ENCODE results near the gene GET4.

GET4 gene

GRCh38 chr7:856444-857095 is 19.8 kb upstream of the GET4 start:
- TF ChIP-seq, protein P1, sequence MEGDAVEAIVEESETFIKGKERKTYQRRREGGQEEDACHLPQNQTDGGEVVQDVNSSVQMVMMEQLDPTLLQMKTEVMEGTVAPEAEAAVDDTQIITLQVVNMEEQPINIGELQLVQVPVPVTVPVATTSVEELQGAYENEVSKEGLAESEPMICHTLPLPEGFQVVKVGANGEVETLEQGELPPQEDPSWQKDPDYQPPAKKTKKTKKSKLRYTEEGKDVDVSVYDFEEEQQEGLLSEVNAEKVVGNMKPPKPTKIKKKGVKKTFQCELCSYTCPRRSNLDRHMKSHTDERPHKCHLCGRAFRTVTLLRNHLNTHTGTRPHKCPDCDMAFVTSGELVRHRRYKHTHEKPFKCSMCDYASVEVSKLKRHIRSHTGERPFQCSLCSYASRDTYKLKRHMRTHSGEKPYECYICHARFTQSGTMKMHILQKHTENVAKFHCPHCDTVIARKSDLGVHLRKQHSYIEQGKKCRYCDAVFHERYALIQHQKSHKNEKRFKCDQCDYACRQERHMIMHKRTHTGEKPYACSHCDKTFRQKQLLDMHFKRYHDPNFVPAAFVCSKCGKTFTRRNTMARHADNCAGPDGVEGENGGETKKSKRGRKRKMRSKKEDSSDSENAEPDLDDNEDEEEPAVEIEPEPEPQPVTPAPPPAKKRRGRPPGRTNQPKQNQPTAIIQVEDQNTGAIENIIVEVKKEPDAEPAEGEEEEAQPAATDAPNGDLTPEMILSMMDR (conservative IDR thresholded peaks at IDR 0.05): no peak
- TF ChIP-seq ZFX (IDR thresholded peaks at IDR 0.05): no peak
- no peak overlapping the region for H3K27ac ChIP-seq

DNA sequence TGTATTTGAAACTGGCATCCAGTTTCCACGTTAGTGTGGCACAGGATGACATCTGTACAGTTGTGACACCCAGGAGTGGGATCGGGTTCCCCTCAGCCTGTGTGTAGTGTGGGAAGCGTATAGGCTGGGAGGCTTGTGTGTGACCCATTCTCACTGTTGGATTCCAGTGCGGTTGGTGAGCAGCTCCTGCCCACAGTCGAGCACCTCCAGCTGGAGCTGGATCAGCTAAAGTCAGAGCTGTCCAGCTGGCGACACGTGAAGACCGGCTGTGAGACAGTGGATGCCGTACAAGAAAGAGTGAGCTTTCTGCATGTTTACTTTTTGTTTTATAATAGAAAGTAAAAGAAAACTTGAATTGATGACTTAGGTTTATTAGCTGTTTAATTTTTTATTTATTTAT is 18.7 kb upstream of the GET4 start:
- TF ChIP-seq, protein P1 (conservative IDR thresholded peaks at IDR 0.05): no peak
- no peak for TF ChIP-seq ZFX (IDR thresholded peaks at IDR 0.05)
- no peak overlapping the region for H3K27ac ChIP-seq

DNA sequence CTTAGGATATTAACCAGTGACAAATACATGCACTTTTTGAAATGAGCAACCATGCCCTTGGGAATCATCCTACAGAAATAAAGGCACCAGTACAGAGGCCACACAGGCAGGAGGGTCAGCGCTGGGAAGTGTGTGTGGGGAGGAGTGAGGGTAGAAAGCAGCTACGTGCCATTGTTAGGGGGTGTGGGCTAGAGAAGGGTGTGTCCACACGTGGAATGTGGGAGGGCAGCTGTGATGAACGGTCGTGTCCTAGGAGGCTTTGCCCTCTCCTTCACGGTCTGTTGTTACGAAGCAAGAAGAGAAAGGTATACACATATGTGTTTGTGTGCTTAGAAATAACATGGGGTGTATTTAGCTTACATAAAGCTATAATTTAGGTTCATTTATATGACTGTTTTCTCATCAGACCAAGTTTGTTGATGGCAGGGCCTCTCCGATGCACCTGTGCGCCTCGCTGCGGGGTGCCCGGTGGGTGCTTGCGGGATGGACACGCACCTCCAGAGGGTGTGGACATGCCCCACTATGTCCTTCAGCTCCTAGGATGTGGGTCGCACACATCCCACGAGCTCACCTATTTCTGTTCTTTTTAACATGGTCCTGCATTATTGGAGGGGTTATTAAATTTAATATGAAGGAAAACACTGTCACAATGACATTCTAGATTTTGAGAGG is 16.9 kb upstream of the GET4 start:
- TF ChIP-seq ZFX (IDR thresholded peaks at IDR 0.05): no peak

DNA sequence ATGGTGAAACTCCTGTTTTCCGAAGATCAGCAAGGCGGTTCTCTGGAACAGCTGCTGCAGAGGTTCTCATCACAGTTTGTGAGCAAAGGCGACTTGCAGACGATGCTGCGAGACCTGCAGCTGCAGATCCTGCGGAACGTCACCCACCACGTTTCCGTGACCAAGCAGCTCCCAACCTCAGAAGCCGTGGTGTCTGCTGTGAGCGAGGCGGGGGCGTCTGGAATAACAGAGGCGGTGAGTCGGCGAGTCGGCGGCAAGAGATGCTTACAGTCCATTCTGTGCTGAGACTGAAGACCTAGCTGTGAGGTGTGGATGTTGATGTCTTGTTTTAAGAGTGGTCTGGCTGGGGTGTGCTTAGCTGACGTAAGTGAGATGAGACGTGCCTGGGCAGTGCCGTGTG is 16.2 kb upstream of the GET4 start:
- TF ChIP-seq ZFX (IDR thresholded peaks at IDR 0.05): no peak
- TF ChIP-seq, protein P1 (conservative IDR thresholded peaks at IDR 0.05): no peak
- no peak overlapping the region for H3K27ac ChIP-seq

More for the DNA sequence above, 16.9 kb upstream of the GET4 start:
- no peak overlapping the region for H3K27ac ChIP-seq

DNA sequence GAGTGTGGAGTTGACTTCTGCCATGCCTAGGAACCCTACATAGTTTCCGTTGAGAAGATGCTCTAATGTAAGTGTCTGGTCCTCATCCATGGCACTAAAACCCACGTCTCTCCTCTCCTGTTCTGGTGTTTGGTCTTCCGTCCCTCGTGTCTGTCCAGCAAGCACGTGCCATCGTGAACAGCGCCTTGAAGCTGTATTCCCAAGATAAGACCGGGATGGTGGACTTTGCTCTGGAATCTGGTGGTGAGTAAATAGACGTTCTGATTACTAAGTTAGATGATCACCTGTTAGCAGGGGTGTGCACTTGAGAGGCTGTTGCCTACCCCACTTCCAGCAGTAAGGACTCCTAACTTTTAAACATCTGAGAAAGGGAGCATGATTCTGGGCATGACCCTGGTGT is 15.1 kb upstream of the GET4 start:
- no peak for TF ChIP-seq ZFX (IDR thresholded peaks at IDR 0.05)
- TF ChIP-seq, protein P1 (conservative IDR thresholded peaks at IDR 0.05): no peak
- no peak overlapping the region for H3K27ac ChIP-seq

GRCh38 chr7:862157-862556 is 14.2 kb upstream of the GET4 start:
- H3K27ac ChIP-seq: no peak overlapping the region
- no peak for TF ChIP-seq ZFX (IDR thresholded peaks at IDR 0.05)
- TF ChIP-seq, protein P1 (conservative IDR thresholded peaks at IDR 0.05): no peak

DNA sequence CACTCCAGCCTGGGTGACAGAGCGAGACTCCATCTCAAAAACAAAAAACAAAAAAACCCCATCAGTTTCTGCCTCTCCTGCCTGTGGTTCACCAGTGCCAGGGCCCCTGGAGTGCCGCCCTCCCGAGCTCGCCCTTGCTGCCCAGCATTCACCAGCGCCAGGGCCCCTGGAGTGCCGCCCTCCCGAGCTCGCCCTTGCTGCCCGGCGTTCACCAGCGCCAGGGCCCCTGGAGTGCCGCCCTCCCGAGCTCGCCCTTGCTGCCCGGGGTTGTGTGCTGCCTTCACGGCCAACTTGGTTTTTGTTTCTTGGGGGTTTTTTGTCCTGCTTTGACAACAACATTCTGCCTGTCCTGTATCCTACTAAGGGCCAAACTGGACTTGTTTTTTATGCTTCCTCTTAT is 13.2 kb upstream of the GET4 start:
- TF ChIP-seq, protein P1 (conservative IDR thresholded peaks at IDR 0.05): no peak
- TF ChIP-seq ZFX (IDR thresholded peaks at IDR 0.05): no peak
- no peak overlapping the region for H3K27ac ChIP-seq

GRCh38 chr7:865921-866320 is 10.4 kb upstream of the GET4 start:
- TF ChIP-seq, protein P1 (conservative IDR thresholded peaks at IDR 0.05): no peak
- TF ChIP-seq ZFX (IDR thresholded peaks at IDR 0.05): no peak
- peak overlapping the region; percentile 95; the same call in 1 of the 2 replicates for H3K27ac ChIP-seq

Data from C4-2B (cell line).